ENCODE results near the gene ACTL6B. TPM values are rescaled to one million over a fixed set of nuclear protein-coding genes. Genes with fewer than 3 reads are reported as not detected.

ACTL6B gene
- total RNA-seq, 3 donors from 2014 or later = not detected

- Histone ChIP-seq H3K36me3 (peaks cover 26% of the 10 kb centered on the region), H3K27me3 (no peaks in the 10 kb centered on the region), H3K9me3 (no peaks in the 10 kb centered on the region), H3K4me1 (no peaks in the 10 kb centered on the region), H3K4me3 (no peak overlapping the region), H3K27ac (peak overlapping the region in 1 of 2 donors; percentile 89)
- no peak for DNase-seq (ENCODE audit: low spot score in 2 of 2)
- intact Hi-C loops (cut with DNase I; ENCODE audit: low total_unique reads) = loop anchor here (10.0 kb wide), 1 partner anchor 106 kb away; the partner anchor contains the start of gene SAP25
- TF ChIP-seq POLR2A (IDR thresholded peaks at IDR 0.05) = no peak
- TF ChIP-seq CTCF (IDR thresholded peaks at IDR 0.05) = no peak
- TF ChIP-seq POLR2AphosphoS5 (IDR thresholded peaks at IDR 0.05) = no peak
Observed at GRCh38 chr7:100680576-100681271, 24.5 kb upstream of the ACTL6B start.

GRCh38 chr7:100679927-100680575 is 23.8 kb upstream of the ACTL6B start:
- TF ChIP-seq POLR2AphosphoS5 (IDR thresholded peaks at IDR 0.05) = peak in 2 of 3 donors; percentile 11 to 21
- TF ChIP-seq POLR2A (IDR thresholded peaks at IDR 0.05) = no peak
- TF ChIP-seq CTCF (IDR thresholded peaks at IDR 0.05) = no peak
- H3K4me1 ChIP-seq = no peaks in the 10 kb centered on the region
- no peaks in the 10 kb centered on the region for H3K9me3 ChIP-seq
- no peak overlapping the region for H3K4me3 ChIP-seq
- H3K27me3 ChIP-seq = no peaks in the 10 kb centered on the region
- intact Hi-C loops (cut with DNase I; ENCODE audit: low total_unique reads) = loop anchor here (10.0 kb wide), 2 partner anchors 75 to 105 kb away; partner anchors contain the start of genes PCOLCE and SAP25
- H3K27ac ChIP-seq = peak overlapping the region; percentile 20 to 89
- H3K36me3 ChIP-seq = peaks cover 26% of the 10 kb centered on the region
- DNase-seq (ENCODE audit: low spot score in 2 of 2) = no peak

GRCh38 chr7:100679129-100679926 is 23.1 kb upstream of the ACTL6B start:
- Histone ChIP-seq H3K4me3 (no peak overlapping the region), H3K27ac (peak overlapping the region; percentile 20 to 84), H3K27me3 (no peaks in the 10 kb centered on the region), H3K9me3 (no peaks in the 10 kb centered on the region), H3K4me1 (no peaks in the 10 kb centered on the region), H3K36me3 (peaks cover 24% of the 10 kb centered on the region)
- intact Hi-C loops (cut with DNase I; ENCODE audit: low total_unique reads) = loop anchor here (10.0 kb wide), 1 partner anchor 75 kb away; the partner anchor contains the start of gene PCOLCE
- TF ChIP-seq POLR2AphosphoS5 (IDR thresholded peaks at IDR 0.05) (no peak), CTCF (IDR thresholded peaks at IDR 0.05) (no peak), POLR2A (IDR thresholded peaks at IDR 0.05) (no peak)
- no peak for DNase-seq (ENCODE audit: low spot score in 2 of 2)

GRCh38 chr7:100678291-100678984 is 22.2 kb upstream of the ACTL6B start:
- H3K27ac ChIP-seq = peak overlapping the region; percentile 20 to 84
- no peaks in the 10 kb centered on the region for H3K4me1 ChIP-seq
- no peak for DNase-seq (ENCODE audit: low spot score in 2 of 2)
- no peak for TF ChIP-seq POLR2AphosphoS5 (IDR thresholded peaks at IDR 0.05)
- no peak for TF ChIP-seq POLR2A (IDR thresholded peaks at IDR 0.05)
- TF ChIP-seq CTCF (IDR thresholded peaks at IDR 0.05) = no peak
- no peak overlapping the region for H3K4me3 ChIP-seq
- peaks cover 15% of the 10 kb centered on the region for H3K36me3 ChIP-seq
- no peaks in the 10 kb centered on the region for H3K9me3 ChIP-seq
- H3K27me3 ChIP-seq = no peaks in the 10 kb centered on the region
- intact Hi-C loops (cut with DNase I; ENCODE audit: low total_unique reads) = loop anchor here (10.0 kb wide), 1 partner anchor 74 kb away; the partner anchor contains the start of gene PCOLCE

All from breast epithelium (tissue), 4 donors.